ENCODE data around the gene ERMN. TPM values are rescaled to one million over a fixed set of nuclear protein-coding genes. Genes with fewer than 3 reads are reported as not detected.

The ERMN gene
- not detected in 2 replicates for total RNA-seq

DNA sequence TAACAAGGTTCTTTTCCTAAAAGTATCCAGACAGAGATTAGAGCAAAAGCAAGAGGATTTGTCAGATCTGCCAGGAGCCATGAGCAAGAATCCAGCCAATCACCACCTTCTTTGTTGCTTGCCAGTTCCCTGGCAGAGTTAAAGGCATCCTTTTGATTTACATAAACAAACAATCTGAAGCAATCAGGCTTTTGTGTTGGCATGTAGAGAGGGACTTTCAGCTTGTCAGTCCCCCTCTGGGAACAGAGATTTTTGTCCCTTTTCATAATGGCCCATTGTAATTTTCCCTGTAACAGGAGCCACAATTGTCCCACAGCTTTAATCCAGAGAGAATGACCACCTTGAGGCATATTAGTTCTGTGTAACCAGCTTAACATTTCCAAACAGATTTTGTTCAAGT, at the start of gene ERMN:
TSS of gene ERMN (minus strand) at position 39 of the 400 bp plus-strand sequence. CDS start 182 bp downstream, outside the sequence.

Other genes with a start within 250 kb of the ERMN start
- 4.2 and 5.5 TPM in 2 replicates for gene GALNT5, start 68.1 kb downstream of the ERMN start, total RNA-seq
- gene CYTIP, start 118.3 kb upstream of the ERMN start, total RNA-seq: not detected in 2 replicates